CD4-positive, alpha-beta T cell treated with Interleukin-1 beta for 1 hour (primary cell): ENCODE results near the gene TBC1D4.
"Not testable (repeated sequence)": the region's sequence is repeated elsewhere in the genome, so short reads cannot be mapped to it uniquely, and the experiment has no call there.

Experiments used
- DNase-seq, 2 donors: peaks; one replicate each; pipeline ENCODE4 v3.0.0-alpha.2; 2020 to 2022

The TBC1D4 gene

DNA sequence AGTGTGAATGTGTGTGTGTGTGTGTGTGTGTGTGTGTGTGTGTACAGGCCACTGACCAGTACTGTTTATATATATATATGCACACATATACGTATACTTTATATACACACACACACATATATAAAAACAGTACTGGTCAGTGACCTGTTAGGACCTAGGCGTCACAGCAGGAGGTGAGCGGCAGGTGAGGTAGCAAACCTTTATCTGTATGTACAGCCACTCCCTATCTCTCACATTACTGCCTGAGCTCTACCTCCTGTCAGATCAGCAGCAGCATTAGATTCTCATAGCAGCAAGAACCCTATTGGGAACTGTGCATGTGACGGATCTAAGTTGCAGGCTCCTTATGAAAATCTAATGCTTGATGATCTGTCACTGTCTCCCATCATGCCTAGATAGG is 34.5 kb downstream of the TBC1D4 start:
- DNase-seq = no peak

DNA sequence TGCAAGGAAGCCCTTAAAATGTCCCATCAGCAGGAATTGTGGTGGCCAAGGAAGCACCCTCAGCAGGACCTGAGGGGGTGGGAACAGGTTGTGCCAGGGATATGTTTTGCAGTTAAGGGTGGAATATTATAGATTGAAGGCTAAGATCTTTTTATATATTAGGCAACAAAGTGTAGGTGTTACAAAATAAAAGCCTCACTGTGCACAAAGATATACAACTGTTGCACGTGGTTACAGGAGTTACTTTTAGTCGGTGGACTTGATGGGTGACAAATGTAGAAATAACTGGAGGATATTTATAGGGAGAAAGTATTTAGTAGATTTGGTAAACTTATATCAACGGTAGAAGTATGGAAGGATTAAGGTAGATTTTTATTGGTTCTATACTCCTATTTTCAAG is 35.1 kb downstream of the TBC1D4 start:
- no peak for DNase-seq

DNA sequence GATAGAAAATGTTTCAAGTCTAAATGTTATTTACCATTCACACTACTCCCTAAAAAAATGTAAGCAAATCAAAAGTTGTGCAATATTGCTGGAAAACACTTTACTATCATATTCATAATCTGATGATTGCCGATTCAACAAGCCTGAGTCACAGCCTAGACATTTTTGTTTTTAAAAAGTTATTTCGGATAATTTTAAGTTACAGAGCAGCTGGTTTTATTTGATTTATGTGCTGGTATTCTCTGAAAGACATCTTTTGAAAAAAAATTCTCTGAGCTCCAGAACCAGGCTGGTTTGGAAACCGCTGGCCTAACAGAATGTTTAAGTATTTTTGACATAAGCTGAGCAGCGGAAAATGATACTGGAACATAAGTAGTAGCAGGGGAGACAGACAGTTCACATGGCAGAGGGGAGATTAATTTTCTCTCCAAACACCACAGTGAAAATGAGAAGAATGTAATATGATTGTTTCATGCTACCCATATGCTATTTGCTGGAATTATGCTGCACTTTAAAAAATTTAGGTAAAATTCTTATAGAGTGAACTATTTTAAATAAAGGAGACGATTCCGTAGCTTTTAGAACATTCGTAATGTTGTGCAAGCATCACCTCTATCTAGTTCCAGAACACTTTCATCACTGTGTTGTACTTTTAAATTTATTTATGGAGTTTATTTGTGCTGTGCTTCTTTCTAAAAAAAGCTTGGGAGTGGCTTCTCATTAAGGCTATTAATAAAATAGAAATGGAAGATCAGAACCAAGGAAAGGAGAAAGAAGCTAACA is 36.1 kb downstream of the TBC1D4 start:
- DNase-seq = no peak

DNA sequence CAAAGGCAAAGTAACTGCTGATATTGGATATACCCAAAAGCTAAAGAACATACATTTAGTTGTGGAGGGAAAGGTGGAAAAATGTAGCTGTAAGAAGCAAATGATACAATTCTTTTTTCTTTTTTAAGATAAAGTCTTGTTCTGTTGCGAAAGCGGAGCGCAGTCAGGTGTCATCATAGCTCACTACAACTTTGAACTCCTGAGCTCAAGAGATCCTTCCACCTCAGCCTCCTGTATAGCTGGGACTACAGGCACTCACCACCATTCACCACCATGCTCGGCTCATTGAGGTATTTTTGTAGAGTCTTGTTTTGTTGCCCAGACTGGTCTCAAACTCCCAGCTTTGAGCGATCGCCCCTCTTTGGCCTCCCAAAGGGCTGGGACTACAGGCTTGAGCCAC is 38.0 kb downstream of the TBC1D4 start:
- no peak for DNase-seq

DNA sequence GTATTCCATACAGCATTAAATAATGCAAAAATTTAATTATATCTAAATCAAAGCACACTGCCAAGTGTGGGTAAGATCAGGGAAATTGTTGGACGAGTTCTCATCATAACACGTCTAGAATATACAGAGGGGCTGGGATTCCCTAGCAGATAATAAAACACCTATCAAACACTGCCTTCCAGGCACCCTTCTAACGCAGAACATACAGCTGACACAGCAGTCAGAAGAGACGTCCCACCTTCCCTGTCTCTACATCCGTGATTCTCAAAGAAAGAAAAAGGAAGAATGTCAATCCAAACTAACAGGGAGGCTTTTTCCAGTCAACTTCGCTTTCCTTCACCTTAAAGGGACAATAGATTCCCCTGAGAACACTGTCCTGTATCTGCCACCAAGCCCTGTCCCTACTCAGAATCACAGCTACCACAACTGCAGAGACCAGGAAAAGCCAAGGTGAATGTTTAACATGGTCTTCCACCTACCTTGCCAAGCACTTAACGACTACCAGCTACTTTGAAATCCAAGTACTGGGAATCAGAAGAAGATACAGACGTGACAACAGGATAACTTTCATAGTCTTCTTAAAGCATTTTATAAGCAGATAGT is 38.5 kb downstream of the TBC1D4 start:
- no peak for DNase-seq

DNA sequence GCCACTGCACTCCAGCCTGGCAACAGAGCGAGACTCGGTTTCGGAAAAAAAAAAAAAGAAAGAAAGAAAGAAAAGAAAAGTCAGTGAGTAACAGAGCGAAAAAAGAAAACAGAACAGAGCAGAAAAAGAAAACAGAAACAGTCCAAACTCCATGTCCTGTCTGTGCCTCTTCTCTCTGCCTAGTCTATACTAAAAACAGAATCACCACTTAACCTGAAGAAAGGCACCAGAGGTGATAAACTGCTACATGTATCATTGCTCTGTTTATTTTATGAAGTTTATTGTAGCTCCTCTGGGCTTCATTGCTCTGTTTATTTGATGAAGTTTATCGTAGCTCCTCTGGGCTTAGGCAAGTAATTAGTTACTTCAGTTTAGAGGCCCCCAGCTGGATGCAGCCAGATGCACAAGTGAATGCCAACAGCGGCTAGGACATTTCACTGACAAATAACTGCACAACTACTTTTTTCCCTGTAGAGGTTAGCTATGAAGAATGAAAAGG is 39.2 kb downstream of the TBC1D4 start:
- no peak for DNase-seq

DNA sequence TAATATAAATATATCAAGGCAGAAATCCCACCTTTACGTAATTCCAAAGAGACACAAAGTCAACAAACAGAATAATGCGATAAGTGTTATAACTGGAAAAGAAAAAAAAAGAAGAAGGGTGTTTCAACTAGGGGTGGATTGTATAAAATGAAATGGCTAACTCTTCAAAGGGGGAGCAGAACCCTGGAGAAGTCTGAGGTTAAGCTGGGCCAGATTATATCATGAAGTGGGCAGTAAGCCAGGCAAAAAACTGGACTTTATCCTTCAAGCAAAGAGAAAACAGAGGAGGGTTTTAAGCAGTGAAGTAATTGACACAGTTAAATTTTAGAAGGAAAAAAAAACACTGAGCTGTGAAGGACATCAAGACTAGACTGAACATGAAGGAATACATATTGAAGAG is 41.9 kb downstream of the TBC1D4 start:
- DNase-seq = no peak

DNA sequence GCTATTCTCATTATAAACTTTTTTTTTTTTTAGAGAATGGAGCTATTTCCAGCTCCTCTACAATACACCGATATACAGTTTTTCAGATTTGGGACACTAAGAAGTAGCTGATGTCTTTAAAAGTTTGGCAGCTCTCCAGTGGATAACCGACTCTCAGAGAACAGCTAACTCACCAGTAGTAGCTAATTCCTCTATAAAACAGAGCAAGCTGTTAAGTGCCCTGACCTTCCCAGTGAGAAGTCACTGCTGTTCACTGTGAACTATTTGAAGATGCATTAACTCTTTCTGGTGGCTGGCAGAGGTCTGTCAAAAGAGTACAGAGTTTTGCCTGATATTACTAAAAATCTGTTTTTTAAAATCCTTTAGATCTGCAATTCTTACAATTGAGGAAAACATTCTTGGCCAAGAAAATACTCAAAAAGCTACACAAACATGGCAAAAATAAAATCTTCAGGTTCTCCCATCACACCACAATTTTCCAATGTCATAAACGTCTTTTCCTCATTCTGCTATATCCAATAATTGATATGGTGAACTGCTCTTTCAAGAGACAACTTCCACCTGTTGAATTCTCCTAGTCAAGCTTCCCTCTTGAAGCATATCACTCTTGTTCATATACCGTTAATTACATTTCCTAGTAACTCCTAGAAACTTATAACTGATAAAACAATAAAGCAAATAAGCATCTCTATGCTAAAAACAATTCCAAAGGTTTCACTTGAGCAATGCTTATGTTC is 44.2 kb downstream of the TBC1D4 start:
- DNase-seq = no peak

DNA sequence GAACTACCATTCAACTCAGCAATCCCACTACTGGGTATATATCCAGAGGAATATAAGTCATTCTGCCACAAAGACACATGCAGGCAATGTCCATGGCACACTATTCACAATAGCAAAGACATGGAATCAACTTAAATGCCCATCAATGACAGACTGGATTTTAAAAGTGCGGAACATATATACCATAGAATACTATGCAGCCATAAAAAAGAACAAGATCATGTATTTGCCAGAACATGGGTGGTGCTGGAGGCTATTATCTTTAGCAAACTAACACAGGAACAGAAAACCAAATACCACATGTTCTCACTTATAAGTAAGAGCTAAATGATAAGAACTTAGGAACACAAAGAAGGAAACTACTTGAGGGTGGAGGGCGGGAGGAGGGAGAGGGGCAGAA is 47.8 kb downstream of the TBC1D4 start:
- not testable (repeated sequence) for DNase-seq

DNA sequence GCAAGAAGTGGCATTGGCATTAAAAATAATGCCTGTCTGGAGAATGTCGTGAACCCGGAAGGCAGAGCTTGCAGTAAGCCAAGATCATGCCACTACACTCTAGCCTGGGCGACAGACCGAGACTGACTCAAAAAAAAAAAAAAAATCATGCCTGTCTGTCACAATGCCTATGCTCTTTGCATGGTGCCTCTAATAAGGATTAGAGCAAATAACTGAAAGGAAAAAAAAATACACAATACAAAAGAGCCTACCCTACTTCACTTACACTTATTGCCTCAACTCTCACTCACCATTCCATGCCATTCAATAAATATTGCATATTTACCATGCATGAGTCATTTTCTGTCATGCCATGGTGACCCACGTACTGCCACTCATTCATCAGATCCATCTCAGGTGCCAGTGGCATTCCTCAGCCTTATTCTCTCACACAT is 49.1 kb downstream of the TBC1D4 start:
- DNase-seq = no peak

DNA sequence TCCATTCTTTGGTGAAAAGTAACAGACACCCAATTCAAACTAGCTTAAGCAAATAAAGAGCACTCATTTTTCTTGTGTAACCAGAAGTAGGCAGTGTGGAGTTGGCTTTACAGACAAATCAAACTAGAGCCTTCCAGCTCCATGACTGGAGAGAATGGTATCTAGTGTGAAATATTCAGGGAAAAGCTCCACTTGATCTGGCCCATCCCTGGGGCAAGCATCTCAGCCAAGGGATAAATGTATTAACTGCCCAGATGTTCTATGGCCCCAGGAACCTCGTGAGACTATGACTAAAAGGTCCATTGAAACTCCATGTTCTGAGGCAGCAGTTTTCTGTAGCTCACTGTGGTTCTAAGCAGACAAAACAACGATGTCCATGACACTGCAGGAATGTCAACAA is 49.9 kb downstream of the TBC1D4 start:
- no peak for DNase-seq

DNA sequence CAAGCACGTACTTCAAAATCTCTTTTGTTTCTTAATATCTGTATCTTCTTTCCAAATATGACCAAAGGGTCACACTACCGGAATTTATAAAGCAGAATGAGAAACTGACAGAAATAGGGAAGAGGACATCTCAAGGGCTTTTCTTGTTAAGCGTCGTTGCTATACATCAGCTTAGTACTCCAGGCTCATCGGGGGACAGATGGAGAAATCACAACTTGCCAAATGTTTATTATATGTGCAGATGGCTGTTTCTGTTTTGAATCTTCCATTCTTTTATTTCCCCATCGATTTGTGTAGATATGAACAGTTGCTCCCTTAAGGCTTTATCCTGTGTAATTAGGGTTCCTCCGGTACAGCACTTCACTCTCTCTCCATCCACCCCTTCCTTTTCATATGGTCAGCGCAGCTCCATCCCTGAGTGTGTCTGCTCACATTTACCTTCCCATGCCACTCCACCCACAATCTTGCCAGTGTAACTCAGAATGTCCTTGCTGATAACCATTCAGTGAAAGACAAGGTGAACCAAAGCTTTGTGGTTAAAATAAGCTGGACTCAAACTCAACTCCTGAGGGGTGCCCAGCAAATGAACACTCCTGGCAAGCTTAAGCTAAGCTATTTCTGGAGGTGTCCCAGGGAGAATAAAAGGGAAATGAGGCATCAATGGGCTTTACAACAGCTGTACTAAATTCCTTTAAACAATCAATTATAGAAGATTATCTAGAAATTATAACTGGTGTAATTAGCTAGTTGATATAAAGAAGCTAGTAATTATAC is 51.3 kb downstream of the TBC1D4 start:
- no peak for DNase-seq

DNA sequence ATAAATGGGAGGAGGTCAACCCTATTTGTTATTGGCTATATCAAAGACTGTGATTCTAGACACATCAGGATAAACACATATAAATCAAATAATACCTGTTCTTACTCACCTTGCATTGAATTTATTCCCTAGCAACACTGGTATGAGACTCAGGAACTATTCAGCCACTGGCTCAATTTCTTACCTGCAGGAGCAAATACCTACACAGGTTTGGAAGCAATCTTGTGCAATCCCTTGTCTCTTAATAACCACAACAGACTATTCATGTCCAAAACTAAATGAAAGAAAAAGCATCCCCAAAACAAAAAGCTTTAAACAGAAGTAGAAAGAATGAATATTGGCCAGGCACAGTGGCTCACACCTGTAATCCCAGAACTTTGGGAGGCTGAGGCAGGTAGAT is 55.5 kb downstream of the TBC1D4 start:
- no peak for DNase-seq

DNA sequence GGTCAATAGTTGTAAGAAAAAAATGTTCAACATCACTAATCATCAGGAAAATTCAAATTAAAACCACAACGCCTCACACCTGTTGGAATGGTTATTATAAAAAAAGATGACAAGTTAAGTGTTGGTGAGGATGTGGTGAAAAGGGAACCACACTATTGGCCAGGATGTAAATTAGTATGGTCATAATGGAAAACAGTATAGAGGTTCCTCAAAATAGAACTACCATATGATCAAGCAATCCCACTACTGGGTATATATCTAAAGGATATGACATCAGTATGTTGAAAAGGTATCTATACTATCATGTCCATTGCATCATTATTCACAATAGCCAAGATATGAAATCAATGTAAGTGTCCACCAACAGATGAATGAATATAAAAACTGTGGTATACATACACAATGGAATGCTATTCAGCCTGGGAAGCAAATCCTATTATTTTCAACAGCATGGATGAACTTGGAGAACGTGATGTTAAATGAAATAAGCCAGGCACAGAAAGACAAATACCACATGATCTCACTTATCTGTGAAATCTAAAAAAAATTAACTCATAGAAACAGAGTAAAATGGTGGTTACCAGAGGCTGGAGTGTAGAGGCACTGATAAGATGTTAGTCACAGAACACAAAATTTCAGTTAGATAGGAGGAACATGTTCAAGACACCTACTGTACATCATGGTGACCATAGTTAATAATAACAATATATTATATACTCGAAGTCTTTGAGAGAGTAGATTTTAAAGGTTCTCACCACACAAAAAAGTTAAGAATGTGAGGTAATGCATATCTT is 56.6 kb downstream of the TBC1D4 start:
- no peak for DNase-seq

DNA sequence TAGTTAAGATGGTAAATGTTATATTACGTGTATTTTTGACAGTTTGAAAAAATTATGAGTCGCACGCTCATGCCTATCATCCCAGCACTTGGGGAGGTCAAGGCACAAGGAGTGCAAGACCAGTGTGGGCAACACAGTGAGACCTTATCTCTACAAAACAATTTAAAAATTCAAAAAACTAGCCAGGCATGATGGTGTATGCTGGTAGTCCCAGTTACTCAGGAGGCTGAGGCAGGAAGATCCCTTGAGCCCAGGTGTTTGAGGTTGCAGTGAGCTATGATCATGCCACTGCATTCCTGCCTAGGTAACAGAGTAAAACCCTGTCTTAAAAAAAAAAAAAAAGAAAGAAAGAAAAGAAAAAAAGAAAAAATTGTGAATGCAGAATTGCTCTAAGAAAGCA is 58.0 kb downstream of the TBC1D4 start:
- no peak for DNase-seq

DNA sequence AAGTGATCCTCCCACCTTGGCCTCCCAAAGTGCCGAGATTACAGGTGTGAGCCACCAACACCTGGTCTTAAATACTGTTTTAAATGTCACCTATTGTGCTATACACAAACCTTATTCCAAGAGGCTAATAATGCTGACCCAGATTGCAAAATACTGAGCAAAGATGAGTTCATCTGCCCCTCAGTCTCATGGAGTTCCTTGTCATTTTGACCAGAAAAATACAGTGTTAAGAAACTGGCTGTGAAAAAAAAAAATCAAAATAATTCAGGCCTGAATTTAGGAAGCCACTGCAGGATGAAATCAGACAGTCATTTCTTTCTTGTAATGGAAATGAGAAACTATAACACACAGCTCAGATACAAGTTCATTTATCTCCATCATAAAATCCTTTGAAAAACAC is 59.9 kb downstream of the TBC1D4 start:
- DNase-seq = no peak

DNA sequence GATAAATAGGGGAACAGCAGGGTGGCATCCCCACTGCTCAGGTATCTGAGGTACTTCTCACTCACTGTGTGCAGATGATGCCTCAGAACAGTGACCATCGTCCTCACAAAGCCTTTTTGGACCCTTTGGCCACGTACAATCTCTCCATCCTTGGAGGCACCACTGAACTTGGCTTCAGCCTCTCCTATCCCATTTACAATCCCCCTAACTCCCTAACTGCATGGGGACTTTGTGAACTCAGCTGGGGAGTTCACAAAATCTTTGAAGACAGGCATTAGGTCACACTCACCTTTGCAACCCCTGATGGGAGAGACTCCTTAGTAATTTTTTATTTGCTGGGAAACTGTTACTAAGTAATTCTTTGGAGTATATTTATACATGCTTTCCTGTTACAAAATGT is 60.8 kb downstream of the TBC1D4 start:
- DNase-seq = no peak

DNA sequence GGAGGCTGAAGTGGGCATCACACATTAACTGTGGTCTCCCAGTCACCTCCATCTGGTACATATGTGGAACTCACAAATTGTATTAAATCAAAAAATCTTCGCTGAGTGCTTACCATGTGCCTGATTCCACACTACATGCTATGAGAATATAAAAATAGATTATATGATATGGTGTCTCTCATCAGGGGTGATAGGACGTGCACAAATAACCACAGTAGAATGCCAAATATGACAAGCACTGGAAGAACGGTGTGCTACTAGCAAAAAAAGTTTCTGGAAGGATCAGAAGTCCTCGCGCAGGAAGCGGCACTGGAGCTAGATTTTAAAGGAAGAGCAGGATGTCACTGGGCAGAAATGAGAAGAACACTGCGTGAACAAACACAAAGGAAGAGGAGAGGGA is 62.3 kb downstream of the TBC1D4 start:
- no peak for DNase-seq

DNA sequence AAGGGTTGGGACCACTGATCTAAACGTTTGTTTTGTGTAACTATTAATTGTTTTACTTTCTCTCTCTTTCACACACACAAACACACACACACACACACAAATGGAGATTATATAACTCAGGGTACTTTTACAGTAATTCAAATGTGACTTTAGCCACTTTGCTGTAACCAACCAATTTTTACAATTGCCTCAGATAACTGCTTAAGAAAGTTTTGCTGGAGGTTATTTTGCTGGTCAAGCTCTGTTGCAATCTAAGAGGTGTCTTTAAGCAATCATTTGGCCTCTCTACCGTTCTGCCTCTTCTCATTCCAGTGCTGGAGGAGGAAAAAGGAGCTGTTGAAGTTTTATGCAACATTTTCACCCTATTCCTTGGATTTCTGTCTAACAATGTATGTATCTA is 63.0 kb downstream of the TBC1D4 start:
- DNase-seq = no peak

DNA sequence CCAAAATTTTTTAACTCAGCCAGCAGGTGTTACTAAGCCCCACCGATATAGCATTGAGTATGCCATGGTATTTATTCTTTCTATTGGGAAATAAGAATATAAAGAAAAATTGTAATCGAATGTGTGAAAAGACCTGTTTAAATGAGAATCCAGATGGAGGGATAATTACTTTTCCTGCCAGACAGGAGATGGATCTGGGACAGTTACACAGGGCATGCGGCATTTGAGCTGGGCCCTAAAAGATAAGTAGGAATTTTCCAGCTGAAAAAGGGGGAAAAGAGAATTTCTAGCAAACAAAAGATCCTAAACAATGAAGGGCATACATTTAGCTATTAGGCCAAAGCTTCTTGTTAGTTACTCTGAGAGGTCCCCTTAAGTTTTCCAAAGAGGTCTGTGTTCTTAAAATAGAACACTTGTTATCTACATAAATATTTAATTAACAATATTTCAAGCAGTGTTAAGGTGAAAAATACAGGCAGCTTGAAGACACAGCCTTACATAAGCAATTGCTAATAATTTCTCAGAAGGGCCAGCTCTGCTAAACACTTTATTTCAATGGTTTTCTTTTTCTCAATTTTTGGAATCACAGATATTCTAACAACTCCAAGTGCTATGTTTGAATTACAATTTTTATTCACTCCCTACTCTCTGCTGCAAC is 63.7 kb downstream of the TBC1D4 start:
- DNase-seq = no peak

DNA sequence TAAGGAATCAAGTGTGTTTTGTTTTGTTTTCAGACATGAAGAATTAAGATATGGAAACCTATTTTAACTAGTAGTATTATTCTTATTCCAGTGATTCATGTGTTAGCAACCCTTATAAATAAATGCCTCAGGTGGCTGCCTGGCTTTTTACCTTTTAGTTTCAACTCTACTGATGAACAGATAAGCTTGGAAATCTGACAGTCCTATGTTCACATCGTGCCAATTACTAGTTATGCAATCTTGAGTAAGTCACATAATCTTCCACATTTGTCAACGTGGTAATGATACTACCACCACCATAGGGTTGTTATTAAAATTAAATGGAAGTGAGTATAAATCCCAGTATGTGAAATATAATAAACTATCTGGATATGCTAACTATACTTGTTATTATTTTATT is 64.3 kb downstream of the TBC1D4 start:
- DNase-seq = no peak

DNA sequence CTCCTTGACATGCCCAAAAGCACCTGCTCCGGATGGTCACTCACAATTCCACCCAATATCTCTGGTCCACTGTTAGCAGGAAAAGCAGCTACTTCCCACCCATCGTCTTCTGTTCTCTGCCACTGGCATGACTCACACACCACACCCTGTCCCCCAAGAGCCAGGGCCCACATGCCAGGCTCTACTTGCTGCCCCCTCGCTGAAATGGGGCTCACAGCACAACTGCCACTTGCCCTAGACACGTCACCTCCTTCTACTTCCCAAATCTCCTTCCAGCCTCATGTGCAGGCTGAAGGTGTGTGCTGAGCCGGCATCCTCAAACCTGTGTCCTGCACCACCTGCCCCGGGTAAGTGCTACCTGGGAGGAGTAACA is 65.0 kb downstream of the TBC1D4 start:
- DNase-seq = peak in 1 of 2 donors; percentile 8
